HEK293 (cell line): ENCODE measurements around the gene HIBCH.

Source experiments
- CTCF ChIA-PET: fragments of 350-600 bp; formaldehyde crosslinking; extraction: SDS; loops from one replicate; lab custom pipeline; 2021; ENCODE audit warnings: antibody characterized with exemption; lab: Yijun Ruan, JAX
- POLR2A ChIA-PET: fragments of 300-600 bp; formaldehyde crosslinking; extraction: SDS; loops from one replicate; lab custom pipeline; 2020; ENCODE audit warnings: antibody characterized with exemption, inconsistent platforms; lab: Yijun Ruan, JAX
- H3K27ac ChIP-seq: fragments of 200-500 bp; sonication (Bioruptor generic); 2 replicates; pipeline ENCODE4 v1.5.1; 2014; ENCODE audit warnings: low read depth, low read length, control low read depth, inconsistent platforms; ENCODE audit errors: extremely low read depth
- H3K36me3 ChIP-seq, 2 experiments: fragments of 200-500 bp in 1 of 2; sonication (Bioruptor generic) in 1 of 2; 1 replicate in 1 of 2; 2 replicates in 1 of 2; pipeline ENCODE4 v1.5.1; 2014 to 2017; ENCODE audit warnings: inconsistent platforms in 2 of 2, low read length in 2 of 2; ENCODE audit not compliant: control insufficient read depth in 2 of 2, insufficient read depth in 1 of 2
- H3K4me1 ChIP-seq: fragments of 200-500 bp; sonication (Bioruptor generic); 2 replicates; pipeline ENCODE4 v1.5.1; 2014; ENCODE audit warnings: mild to moderate bottlenecking, low read length, inconsistent platforms; ENCODE audit not compliant: control insufficient read depth, insufficient read depth
- H3K4me3 ChIP-seq: 2 replicates; pipeline ENCODE4 v1.5.1; 2011; ENCODE audit warnings: low read depth, mild to moderate bottlenecking, control low read depth, low read length, moderate library complexity
- H3K9me3 ChIP-seq: fragments of 200-500 bp; sonication (Bioruptor generic); 2 replicates; pipeline ENCODE4 v1.5.1; 2014; ENCODE audit warnings: low read depth, low read length, inconsistent platforms; ENCODE audit not compliant: control insufficient read depth, insufficient read depth
- BCL11A ChIP-seq: fragments of 450-650 bp; formaldehyde crosslinking; IDR thresholded peaks from 2 replicates; pipeline ENCODE4 v1.5.1; 2016; ENCODE audit warnings: low read depth, missing biosample characterization, missing genetic modification characterization
- MYNN ChIP-seq: fragments of 450-650 bp; formaldehyde crosslinking; IDR thresholded peaks from 2 replicates; pipeline ENCODE4 v1.5.1; 2016; ENCODE audit warnings: missing biosample characterization, missing genetic modification characterization, borderline replicate concordance
- SETDB1 ChIP-seq: IDR thresholded peaks from one replicate; pipeline ENCODE4 v1.6.1; 2017; ENCODE audit warnings: mild to moderate bottlenecking, low read length, moderate library complexity, mixed read lengths; ENCODE audit not compliant: insufficient read length
- ZBTB1 ChIP-seq: fragments of 450-650 bp; formaldehyde crosslinking; IDR thresholded peaks from 2 replicates; pipeline ENCODE4 v1.5.1; 2016; ENCODE audit warnings: missing biosample characterization, missing genetic modification characterization
- ZBTB7A ChIP-seq: fragments of 450-650 bp; formaldehyde crosslinking; IDR thresholded peaks from 2 replicates; pipeline ENCODE4 v1.5.1; 2016; ENCODE audit warnings: low read depth, missing biosample characterization, missing genetic modification characterization
- ZEB2 ChIP-seq: fragments of 450-650 bp; formaldehyde crosslinking; IDR thresholded peaks from 2 replicates; pipeline ENCODE4 v1.5.1; 2016; ENCODE audit warnings: missing biosample characterization, missing genetic modification characterization
- ZFP41 ChIP-seq: fragments of 450-650 bp; formaldehyde crosslinking; IDR thresholded peaks from 2 replicates; pipeline ENCODE4 v1.5.1; 2016; ENCODE audit warnings: missing biosample characterization, missing genetic modification characterization, borderline replicate concordance
- ZNF133 ChIP-seq: fragments of 450-650 bp; formaldehyde crosslinking; IDR thresholded peaks from 2 replicates; pipeline ENCODE4 v1.5.1; 2016; ENCODE audit warnings: missing biosample characterization, missing genetic modification characterization
- ZNF148 ChIP-seq: fragments of 450-650 bp; formaldehyde crosslinking; IDR thresholded peaks from 2 replicates; pipeline ENCODE4 v1.5.0; 2017; ENCODE audit warnings: missing biosample characterization, missing genetic modification characterization, borderline replicate concordance
- ZNF16 ChIP-seq: fragments of 450-650 bp; formaldehyde crosslinking; IDR thresholded peaks from 2 replicates; pipeline ENCODE4 v1.5.1; 2016; ENCODE audit warnings: low read depth, missing biosample characterization, missing genetic modification characterization
- ZNF169 ChIP-seq: fragments of 450-650 bp; formaldehyde crosslinking; IDR thresholded peaks from 2 replicates; pipeline ENCODE4 v1.5.1; 2016; ENCODE audit warnings: missing biosample characterization, missing genetic modification characterization
- ZNF174 ChIP-seq: fragments of 450-650 bp; formaldehyde crosslinking; IDR thresholded peaks from 2 replicates; pipeline ENCODE4 v1.5.0; 2017; ENCODE audit warnings: missing biosample characterization, mild to moderate bottlenecking, missing genetic modification characterization
- ZNF184 ChIP-seq: fragments of 450-650 bp; IDR thresholded peaks from 2 replicates; pipeline ENCODE4 v1.5.1; 2018; ENCODE audit warnings: missing biosample characterization, mild to moderate bottlenecking, missing genetic modification characterization
- ZNF239 ChIP-seq: fragments of 450-650 bp; formaldehyde crosslinking; IDR thresholded peaks from 2 replicates; pipeline ENCODE4 v1.5.1; 2016; ENCODE audit warnings: missing biosample characterization, missing genetic modification characterization
- ZNF266 ChIP-seq: fragments of 450-650 bp; formaldehyde crosslinking; IDR thresholded peaks from 2 replicates; pipeline ENCODE4 v1.5.1; 2016; ENCODE audit warnings: missing biosample characterization, missing genetic modification characterization, low read depth
- ZNF324 ChIP-seq: fragments of 450-650 bp; formaldehyde crosslinking; IDR thresholded peaks from 2 replicates; pipeline ENCODE4 v1.5.1; 2016; ENCODE audit warnings: missing biosample characterization, missing genetic modification characterization
- ZNF366 ChIP-seq: fragments of 450-650 bp; formaldehyde crosslinking; conservative IDR thresholded peaks from 2 replicates; pipeline ENCODE4 v1.5.1; 2016; ENCODE audit warnings: missing biosample characterization, missing genetic modification characterization
- ZNF391 ChIP-seq: fragments of 450-650 bp; formaldehyde crosslinking; IDR thresholded peaks from 2 replicates; pipeline ENCODE4 v1.5.1; 2016; ENCODE audit warnings: low read depth, missing biosample characterization, missing genetic modification characterization, borderline replicate concordance
- ZNF394 ChIP-seq: fragments of 450-650 bp; formaldehyde crosslinking; IDR thresholded peaks from 2 replicates; pipeline ENCODE4 v1.5.1; 2016; ENCODE audit warnings: missing biosample characterization, missing genetic modification characterization, mild to moderate bottlenecking, moderate library complexity, borderline replicate concordance
- ZNF423 ChIP-seq: fragments of 450-650 bp; formaldehyde crosslinking; IDR thresholded peaks from 2 replicates; pipeline ENCODE4 v1.5.1; 2016; ENCODE audit warnings: missing biosample characterization, missing genetic modification characterization
- ZNF48 ChIP-seq: fragments of 450-650 bp; formaldehyde crosslinking; IDR thresholded peaks from 2 replicates; pipeline ENCODE4 v1.5.1; 2016; ENCODE audit warnings: missing biosample characterization, missing genetic modification characterization
- ZNF513 ChIP-seq: fragments of 450-650 bp; IDR thresholded peaks from 2 replicates; pipeline ENCODE4 v1.5.1; 2018; ENCODE audit warnings: missing biosample characterization, missing genetic modification characterization
- ZNF529 ChIP-seq: fragments of 450-650 bp; formaldehyde crosslinking; IDR thresholded peaks from 2 replicates; pipeline ENCODE4 v1.5.1; 2017; ENCODE audit warnings: missing genetic modification characterization, missing biosample characterization; ENCODE audit not compliant: insufficient replicate concordance
- ZNF530 ChIP-seq: fragments of 450-650 bp; formaldehyde crosslinking; IDR thresholded peaks from 2 replicates; pipeline ENCODE4 v1.5.1; 2016; ENCODE audit warnings: low read depth, missing biosample characterization, missing genetic modification characterization
- ZNF621 ChIP-seq: fragments of 450-650 bp; formaldehyde crosslinking; IDR thresholded peaks from 2 replicates; pipeline ENCODE4 v1.5.1; 2017; ENCODE audit warnings: missing biosample characterization, missing genetic modification characterization
- ZNF654 ChIP-seq: fragments of 450-650 bp; formaldehyde crosslinking; IDR thresholded peaks from 2 replicates; pipeline ENCODE4 v1.5.1; 2016; ENCODE audit warnings: low read depth, missing biosample characterization, missing genetic modification characterization
- ZNF707 ChIP-seq: fragments of 450-650 bp; formaldehyde crosslinking; IDR thresholded peaks from 2 replicates; pipeline ENCODE4 v1.5.1; 2016; ENCODE audit warnings: missing biosample characterization, missing genetic modification characterization

HIBCH gene

GRCh38 chr2:190254063-190254850, 65.4 kb downstream of the HIBCH start (continued):
- no peak for TF ChIP-seq ZNF239 (tag by site-specific recombination)

- Histone ChIP-seq H3K4me3 (no peak overlapping the region), H3K4me1 (no peaks in the 10 kb centered on the region), H3K36me3 (peaks cover 0 to 48% of the 10 kb centered on the region in 2 experiments), H3K27ac (no peak overlapping the region), H3K9me3 (no peaks in the 10 kb centered on the region)
- ChIA-PET CTCF (interaction anchor here (0.5 to 1.0 kb wide), 3 partner anchors 18 to 596 kb away, joined by 3 to 5 read pairs (median 3); no protein-coding TSS in a partner anchor), POLR2A (no interaction called here)
- TF ChIP-seq BCL11A (tag by site-specific recombination) (no peak), ZNF174 (tag by site-specific recombination) (no peak), SETDB1 (no peak), ZNF133 (tag by site-specific recombination) (no peak), ZNF707 (tag by site-specific recombination) (no peak), ZNF148 (tag by site-specific recombination) (no peak), ZNF654 (tag by site-specific recombination) (no peak), ZNF169 (no peak), ZNF266 (no peak), ZNF324 (no peak), ZBTB7A (tag by site-specific recombination) (no peak), ZNF423 (tag by site-specific recombination) (no peak)
Observed at GRCh38 chr2:190250421-190250820, 69.2 kb downstream of the HIBCH start.

- Histone ChIP-seq H3K9me3 (no peaks in the 10 kb centered on the region), H3K4me3 (no peak overlapping the region), H3K27ac (no peak overlapping the region), H3K36me3 (peaks cover 0 to 16% of the 10 kb centered on the region in 2 experiments; a peak in 2 of 3 replicates), H3K4me1 (no peaks in the 10 kb centered on the region)
- TF ChIP-seq MYNN (tag by site-specific recombination) (no peak), ZNF324 (no peak), ZBTB1 (tag by site-specific recombination) (no peak), ZNF184 (tag by site-specific recombination) (no peak), ZNF394 (tag by site-specific recombination) (no peak), ZNF513 (tag by site-specific recombination) (no peak), ZNF48 (tag by site-specific recombination) (no peak), ZNF530 (tag by site-specific recombination) (no peak), ZEB2 (tag by site-specific recombination) (no peak), ZFP41 (tag by site-specific recombination) (no peak), ZNF366 (tag by site-specific recombination) (no peak), ZNF391 (tag by site-specific recombination) (no peak), ZNF529 (tag by site-specific recombination) (no peak), ZNF621 (tag by site-specific recombination) (no peak), ZNF16 (tag by site-specific recombination) (no peak)
- POLR2A ChIA-PET = no interaction called here
- CTCF ChIA-PET = no interaction called here
Observed at GRCh38 chr2:190235551-190236075, 84.0 kb downstream of the HIBCH start.
